SK-N-SH (cell line): Measurements from ENCODE around the gene E2F1.

Experiments
- EP300 ChIP-seq, 2 experiments: IDR thresholded peaks; 2 replicates each; pipeline versions ENCODE4 v1.4.0 to v1.6.1; 2012; ENCODE audit warnings: borderline replicate concordance in 1 of 2, low read depth in 1 of 2, low read length in 1 of 2
- EZH2phosphoT487 ChIP-seq: fragments of 200-600 bp; sonication (generic); IDR thresholded peaks from 2 replicates; pipeline ENCODE4 v1.6.1; 2017; ENCODE audit warnings: low read depth, mixed run types, mild to moderate bottlenecking, antibody characterized with exemption, moderate library complexity, borderline replicate concordance
- MAX ChIP-seq: IDR thresholded peaks from 2 replicates; pipeline ENCODE4 v1.4.0; 2012; ENCODE audit warnings: low read depth
- NFIC ChIP-seq: IDR thresholded peaks from 2 replicates; pipeline ENCODE4 v1.4.0; 2012; ENCODE audit warnings: borderline replicate concordance
- TF ChIP-seq, protein P1 (sequence below): IDR thresholded peaks from 2 replicates; pipeline ENCODE4 v1.4.0; 2012; ENCODE audit warnings: low read depth, borderline replicate concordance
- TF ChIP-seq, protein P2 (sequence below): fragments of 200-600 bp; sonication (generic); IDR thresholded peaks from 2 replicates; pipeline ENCODE4 v1.6.1; 2017; ENCODE audit warnings: antibody characterized with exemption, mild to moderate bottlenecking, moderate library complexity

DNA sequence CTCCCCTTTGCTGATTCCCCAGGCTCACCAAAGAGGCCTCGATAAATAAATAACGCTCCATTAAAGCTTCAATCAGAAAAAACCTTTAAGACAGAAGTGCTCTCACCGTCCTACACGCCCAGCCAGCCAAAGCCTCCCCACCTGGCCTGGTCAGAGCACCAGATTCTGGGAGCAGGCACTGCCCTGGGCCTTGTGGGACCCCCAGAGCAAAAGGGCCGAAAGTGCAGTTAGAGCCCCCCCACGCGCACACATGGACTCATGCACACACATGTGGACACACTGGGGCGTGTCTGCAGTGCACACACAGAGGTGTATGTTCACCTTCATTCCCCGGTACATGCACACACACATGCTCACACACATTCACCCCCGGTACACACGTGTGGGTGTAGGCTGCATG lies 10.1 kb downstream of the E2F1 start:
- TF ChIP-seq, protein P1, sequence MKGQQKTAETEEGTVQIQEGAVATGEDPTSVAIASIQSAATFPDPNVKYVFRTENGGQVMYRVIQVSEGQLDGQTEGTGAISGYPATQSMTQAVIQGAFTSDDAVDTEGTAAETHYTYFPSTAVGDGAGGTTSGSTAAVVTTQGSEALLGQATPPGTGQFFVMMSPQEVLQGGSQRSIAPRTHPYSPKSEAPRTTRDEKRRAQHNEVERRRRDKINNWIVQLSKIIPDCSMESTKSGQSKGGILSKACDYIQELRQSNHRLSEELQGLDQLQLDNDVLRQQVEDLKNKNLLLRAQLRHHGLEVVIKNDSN: no peak
- TF ChIP-seq, protein P2, sequence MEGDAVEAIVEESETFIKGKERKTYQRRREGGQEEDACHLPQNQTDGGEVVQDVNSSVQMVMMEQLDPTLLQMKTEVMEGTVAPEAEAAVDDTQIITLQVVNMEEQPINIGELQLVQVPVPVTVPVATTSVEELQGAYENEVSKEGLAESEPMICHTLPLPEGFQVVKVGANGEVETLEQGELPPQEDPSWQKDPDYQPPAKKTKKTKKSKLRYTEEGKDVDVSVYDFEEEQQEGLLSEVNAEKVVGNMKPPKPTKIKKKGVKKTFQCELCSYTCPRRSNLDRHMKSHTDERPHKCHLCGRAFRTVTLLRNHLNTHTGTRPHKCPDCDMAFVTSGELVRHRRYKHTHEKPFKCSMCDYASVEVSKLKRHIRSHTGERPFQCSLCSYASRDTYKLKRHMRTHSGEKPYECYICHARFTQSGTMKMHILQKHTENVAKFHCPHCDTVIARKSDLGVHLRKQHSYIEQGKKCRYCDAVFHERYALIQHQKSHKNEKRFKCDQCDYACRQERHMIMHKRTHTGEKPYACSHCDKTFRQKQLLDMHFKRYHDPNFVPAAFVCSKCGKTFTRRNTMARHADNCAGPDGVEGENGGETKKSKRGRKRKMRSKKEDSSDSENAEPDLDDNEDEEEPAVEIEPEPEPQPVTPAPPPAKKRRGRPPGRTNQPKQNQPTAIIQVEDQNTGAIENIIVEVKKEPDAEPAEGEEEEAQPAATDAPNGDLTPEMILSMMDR: no peak
- TF ChIP-seq MAX: no peak
- no peak for TF ChIP-seq EP300 (IDR thresholded peaks at IDR 0.05; ENCODE audit: borderline replicate concordance in 1 of 2, low read depth in 1 of 2, low read length in 1 of 2)
- TF ChIP-seq NFIC: no peak
- no peak for TF ChIP-seq EZH2phosphoT487
